Neural cell (in vitro differentiated cells): ENCODE measurements around the gene ERLIN1.

Source experiments
- CTCF ChIP-seq: fragments of 450-650 bp; IDR thresholded peaks from 2 replicates; pipeline ENCODE4 v1.5.1; 2014; ENCODE audit warnings: antibody characterized with exemption, mild to moderate bottlenecking, moderate library complexity; ENCODE audit not compliant: poor library complexity, severe bottlenecking
- EP300 ChIP-seq: fragments of 450-650 bp; conservative IDR thresholded peaks from 2 replicates; pipeline ENCODE4 v1.6.1; 2014; ENCODE audit warnings: antibody characterized with exemption, mild to moderate bottlenecking, moderate library complexity; ENCODE audit not compliant: poor library complexity, severe bottlenecking
- EZH2 ChIP-seq: fragments of 200-600, 300-800 bp; shearing (Covaris generic), sonication (generic); IDR thresholded peaks from 2 replicates; pipeline ENCODE4 v1.6.1; 2014; ENCODE audit warnings: antibody characterized with exemption, low read length, borderline replicate concordance, mild to moderate bottlenecking; ENCODE audit not compliant: insufficient read depth, poor library complexity, severe bottlenecking
- REST ChIP-seq: IDR thresholded peaks from 2 replicates; pipeline ENCODE4 v1.6.1; 2012; ENCODE audit warnings: borderline replicate concordance

GRCh38 chr10:100100651-100101184 lies 85.1 kb downstream of the ERLIN1 start:
- TF ChIP-seq CTCF (no peak), REST (no peak), EP300 (no peak), EZH2 (no peak)
